Measurements from ENCODE around the gene BCL11B. TPM values are rescaled to one million over a fixed set of nuclear protein-coding genes. Genes with fewer than 3 reads are reported as not detected.

Gene BCL11B
- total RNA-seq, 4 donors from 2014 or later, result under 0.01 to 1.1 (median 0.39) TPM

DNA sequence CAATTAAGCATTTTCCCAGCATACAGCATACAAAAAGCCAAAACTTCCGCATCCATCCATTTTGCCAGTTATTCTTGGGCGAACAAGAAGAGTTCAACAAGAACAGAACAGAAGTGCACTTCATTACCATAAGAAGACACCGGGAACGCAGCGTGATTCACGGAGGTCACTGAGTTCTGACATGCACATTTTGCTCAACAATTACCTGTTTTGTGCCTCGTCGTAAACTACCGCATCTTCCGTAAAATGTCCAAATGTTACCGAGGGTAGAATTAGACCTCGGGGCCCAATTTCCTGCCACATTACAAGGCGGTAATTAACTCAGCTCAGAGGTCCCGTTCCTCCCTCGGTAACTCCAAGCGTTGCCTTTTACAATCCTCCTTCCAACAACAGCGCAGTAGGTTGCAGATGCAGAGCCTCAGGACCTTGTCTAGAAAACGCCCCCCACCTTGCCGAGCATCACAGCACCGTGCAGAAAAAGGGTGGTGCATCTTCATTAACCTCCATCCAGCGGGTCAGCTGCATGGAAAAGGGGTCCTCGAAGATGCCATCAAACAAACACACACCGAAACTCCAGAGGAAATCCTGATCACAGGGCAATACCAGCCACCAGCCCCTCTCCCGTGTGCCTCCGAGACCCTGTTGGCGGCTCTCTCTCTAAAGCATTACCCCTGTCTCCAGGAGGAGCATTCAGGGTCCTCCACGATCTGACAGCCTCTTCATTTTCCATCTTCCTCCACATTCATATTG, 125.2 kb downstream of the BCL11B start:
- H3K27ac ChIP-seq, result no peak overlapping the region
- H3K4me3 ChIP-seq, result no peak overlapping the region
- H3K9me3 ChIP-seq, result no peaks in the 10 kb centered on the region
- H3K4me1 ChIP-seq, result no peaks in the 10 kb centered on the region
- no peak for ATAC-seq
- TF ChIP-seq POLR2A (IDR thresholded peaks at IDR 0.05) (no peak), CTCF (IDR thresholded peaks at IDR 0.05) (no peak), EP300 (IDR thresholded peaks at IDR 0.05) (no peak), POLR2AphosphoS5 (IDR thresholded peaks at IDR 0.05) (no peak)
- WGBS, 2 donors (ENCODE audit: low coverage in 1 of 2), result 85 to 99% methylated on average over 11 to 23 of the region's 27 CpGs
- H3K27me3 ChIP-seq, result peaks cover 20% of the 10 kb centered on the region
- H3K36me3 ChIP-seq, result no peaks in the 10 kb centered on the region

DNA sequence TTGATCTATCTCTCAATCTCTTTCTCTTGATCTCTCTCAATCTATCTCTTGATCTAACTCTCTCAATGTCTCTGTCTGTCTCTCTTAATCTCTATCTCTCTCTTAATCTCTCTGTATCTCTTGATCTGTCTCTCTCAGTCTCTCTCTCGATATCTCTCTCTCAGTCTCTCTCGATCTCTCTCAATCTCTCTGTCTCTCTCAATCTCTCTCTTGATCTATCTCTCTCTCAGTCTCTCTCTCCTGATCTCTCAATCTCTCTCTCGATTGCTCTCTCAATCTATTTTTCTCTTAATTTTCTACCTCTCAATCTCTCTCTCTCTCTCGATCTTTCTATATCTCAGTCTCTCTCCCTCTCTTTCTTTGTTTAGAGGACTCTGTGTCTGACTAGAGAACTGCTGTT, 126.7 kb downstream of the BCL11B start:
- TF ChIP-seq POLR2A (IDR thresholded peaks at IDR 0.05), result no peak
- TF ChIP-seq POLR2AphosphoS5 (IDR thresholded peaks at IDR 0.05), result no peak
- TF ChIP-seq EP300 (IDR thresholded peaks at IDR 0.05), result no peak
- TF ChIP-seq CTCF (IDR thresholded peaks at IDR 0.05), result no peak
- H3K27ac ChIP-seq, result no peak overlapping the region
- 85 to 91% methylated on average over 4 of the region's 4 CpGs for WGBS, 2 donors (ENCODE audit: low coverage in 1 of 2)
- no peaks in the 10 kb centered on the region for H3K4me1 ChIP-seq
- H3K4me3 ChIP-seq, result no peak overlapping the region
- ATAC-seq, result no peak
- H3K36me3 ChIP-seq, result no peaks in the 10 kb centered on the region
- H3K27me3 ChIP-seq, result peaks cover 14% of the 10 kb centered on the region
- no peaks in the 10 kb centered on the region for H3K9me3 ChIP-seq

GRCh38 chr14:99143793-99144192, 128.2 kb downstream of the BCL11B start:
- Histone ChIP-seq H3K9me3 (no peaks in the 10 kb centered on the region), H3K27me3 (peaks cover 7% of the 10 kb centered on the region), H3K27ac (no peak overlapping the region), H3K4me3 (no peak overlapping the region), H3K36me3 (no peaks in the 10 kb centered on the region), H3K4me1 (no peaks in the 10 kb centered on the region)
- WGBS, 2 donors (ENCODE audit: low coverage in 1 of 2), result 100% methylated on average over 1 of the region's 4 CpGs; no CpG with 5 or more reads in 1 of the 2 donors
- no peak for ATAC-seq
- no peak for TF ChIP-seq POLR2A (IDR thresholded peaks at IDR 0.05)
- no peak for TF ChIP-seq EP300 (IDR thresholded peaks at IDR 0.05)
- no peak for TF ChIP-seq POLR2AphosphoS5 (IDR thresholded peaks at IDR 0.05)
- no peak for TF ChIP-seq CTCF (IDR thresholded peaks at IDR 0.05)

- 33 to 41% methylated on average over 2 of the region's 2 CpGs for WGBS, 2 donors (ENCODE audit: low coverage in 1 of 2)
- no peaks in the 10 kb centered on the region for H3K4me1 ChIP-seq
- H3K4me3 ChIP-seq, result no peak overlapping the region
Measured at GRCh38 chr14:99143126-99143525, 128.9 kb downstream of the BCL11B start.

More at GRCh38 chr14:99143126-99143525, 128.9 kb downstream of the BCL11B start:
- Histone ChIP-seq H3K9me3 (no peaks in the 10 kb centered on the region), H3K36me3 (no peaks in the 10 kb centered on the region), H3K27ac (no peak overlapping the region), H3K27me3 (peaks cover under 1% of the 10 kb centered on the region)
- no peak for ATAC-seq
- no peak for TF ChIP-seq POLR2AphosphoS5 (IDR thresholded peaks at IDR 0.05)
- TF ChIP-seq EP300 (IDR thresholded peaks at IDR 0.05), result no peak
- TF ChIP-seq CTCF (IDR thresholded peaks at IDR 0.05), result no peak
- TF ChIP-seq POLR2A (IDR thresholded peaks at IDR 0.05), result no peak

All from gastroesophageal sphincter (tissue), 4 donors.